HG03432 (cell line): ENCODE results near the gene ZSWIM4.

Source experiments
- ATAC-seq: cut with Tn5 transposase; IDR thresholded peaks from one replicate; pipeline ENCODE4 v1.9.1; 2021; ENCODE audit warnings: mild to moderate bottlenecking, moderate library complexity; ENCODE audit not compliant: unreplicated experiment

The ZSWIM4 gene

GRCh38 chr19:13807421-13808021 is 12.3 kb downstream of the ZSWIM4 start:
- ATAC-seq: no peak

DNA sequence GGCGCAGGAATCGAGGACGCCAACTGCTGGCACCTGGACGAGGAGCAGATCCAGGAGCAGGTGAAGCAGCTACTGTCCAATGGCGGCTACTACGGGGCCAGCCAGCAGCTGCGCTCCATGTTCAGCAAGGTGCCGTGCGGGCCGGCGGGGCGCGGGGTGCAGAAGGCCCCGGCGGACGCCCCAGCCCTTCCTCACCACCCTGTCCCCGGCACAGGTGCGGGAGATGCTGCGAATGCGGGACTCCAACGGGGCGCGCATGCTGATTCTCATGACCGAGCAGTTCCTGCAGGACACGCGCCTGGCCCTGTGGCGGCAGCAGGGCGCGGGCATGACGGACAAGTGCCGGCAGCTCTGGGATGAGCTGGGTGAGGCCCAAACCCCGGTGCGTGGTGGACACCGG is 13.6 kb downstream of the ZSWIM4 start:
- ATAC-seq: no peak

DNA sequence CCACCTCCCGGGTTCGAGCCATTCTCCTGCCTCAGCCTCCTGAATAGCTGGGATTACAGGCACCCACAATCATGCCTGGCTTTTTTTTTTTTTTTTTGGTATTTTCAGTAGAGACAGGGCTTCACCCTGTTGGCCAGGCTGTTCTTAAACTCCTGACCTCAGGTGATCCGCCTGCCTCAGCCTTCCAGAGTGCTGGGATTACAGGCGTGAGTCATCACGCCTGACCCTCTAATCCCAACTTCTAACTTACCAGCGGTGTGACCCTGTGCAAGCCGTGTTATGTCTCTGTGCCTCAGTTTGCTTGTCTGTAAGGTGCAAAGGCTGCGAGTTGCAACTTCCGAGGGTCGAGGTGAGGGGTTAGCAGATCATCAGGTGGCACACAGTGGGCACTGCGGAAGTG is 17.3 kb downstream of the ZSWIM4 start:
- ATAC-seq: no peak

DNA sequence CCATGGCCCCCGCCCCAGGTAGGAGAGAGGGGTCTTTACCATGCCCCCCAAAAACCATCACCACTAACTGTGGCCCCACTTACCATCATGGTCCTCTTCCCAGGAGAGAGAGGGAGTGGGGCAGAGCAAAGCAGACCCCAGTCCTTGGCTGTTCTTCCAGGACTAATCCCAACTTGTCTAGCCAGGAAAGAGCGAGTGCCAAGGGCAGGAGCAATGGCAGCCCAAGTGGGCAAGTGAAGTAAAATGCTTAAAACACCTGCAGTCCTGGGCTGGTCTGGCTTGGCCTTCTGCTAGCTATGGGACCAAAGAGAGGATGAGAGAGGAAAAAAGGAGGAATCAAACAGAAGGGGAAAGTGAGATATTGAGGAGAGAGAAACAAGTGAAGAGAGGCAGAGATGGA is 17.9 kb downstream of the ZSWIM4 start:
- ATAC-seq: no peak

- no peak for ATAC-seq
Observed at GRCh38 chr19:13814550-13814949, 19.3 kb downstream of the ZSWIM4 start.

DNA sequence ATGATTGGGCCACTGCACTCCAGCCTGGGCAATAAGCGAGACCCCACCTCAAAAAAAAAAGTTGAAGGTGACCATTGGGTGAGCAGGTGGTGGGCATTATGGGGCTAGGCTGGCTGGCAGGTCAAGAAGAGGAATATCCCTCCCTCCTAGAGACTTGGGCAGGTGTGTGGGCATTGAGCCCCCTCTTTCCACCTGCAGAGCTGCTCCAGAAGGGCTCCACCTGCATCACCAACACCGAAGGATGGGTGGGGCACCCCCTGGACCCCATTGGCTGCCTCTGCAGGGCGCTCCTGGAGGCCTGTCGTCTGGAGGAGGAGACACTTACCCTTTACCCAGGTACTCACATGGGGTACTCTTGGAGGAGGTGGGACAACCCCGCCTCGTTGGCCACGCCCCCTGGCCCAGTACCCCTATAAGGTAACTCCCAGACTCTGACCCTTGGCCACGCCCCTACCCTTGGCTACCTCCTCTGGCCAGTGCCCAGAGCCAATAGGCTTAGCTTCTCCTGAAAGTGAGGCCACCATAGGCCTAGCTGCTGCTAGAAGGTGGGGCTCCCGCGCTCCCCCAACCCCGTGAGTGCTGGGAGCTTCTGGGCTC is 21.9 kb downstream of the ZSWIM4 start:
- ATAC-seq: no peak

GRCh38 chr19:13817615-13818371 is 22.6 kb downstream of the ZSWIM4 start:
- ATAC-seq: no peak

DNA sequence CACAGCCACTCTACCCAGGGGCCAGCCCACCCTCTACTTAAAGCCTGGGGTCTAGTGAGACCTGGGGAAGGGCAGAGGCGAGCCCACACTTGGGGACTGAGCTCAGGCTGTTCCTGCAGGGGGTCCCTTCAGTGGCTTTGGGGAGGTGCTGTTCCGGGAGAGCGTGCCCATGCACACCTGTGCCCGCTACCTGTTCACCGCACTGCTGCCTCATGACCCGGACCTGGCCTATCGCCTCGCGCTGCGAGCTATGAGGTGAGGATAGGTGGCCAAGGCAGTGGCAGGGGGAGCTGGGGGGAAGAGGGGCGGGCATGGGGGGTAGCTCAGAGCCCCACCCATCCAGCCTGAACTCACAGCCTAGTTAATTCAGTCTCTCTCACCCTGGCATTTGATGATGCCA is 24.0 kb downstream of the ZSWIM4 start:
- no peak for ATAC-seq

- no peak for ATAC-seq
Observed at GRCh38 chr19:13821292-13821691, 26.0 kb downstream of the ZSWIM4 start.

GRCh38 chr19:13823256-13823655 is 28.0 kb downstream of the ZSWIM4 start:
- no peak for ATAC-seq

DNA sequence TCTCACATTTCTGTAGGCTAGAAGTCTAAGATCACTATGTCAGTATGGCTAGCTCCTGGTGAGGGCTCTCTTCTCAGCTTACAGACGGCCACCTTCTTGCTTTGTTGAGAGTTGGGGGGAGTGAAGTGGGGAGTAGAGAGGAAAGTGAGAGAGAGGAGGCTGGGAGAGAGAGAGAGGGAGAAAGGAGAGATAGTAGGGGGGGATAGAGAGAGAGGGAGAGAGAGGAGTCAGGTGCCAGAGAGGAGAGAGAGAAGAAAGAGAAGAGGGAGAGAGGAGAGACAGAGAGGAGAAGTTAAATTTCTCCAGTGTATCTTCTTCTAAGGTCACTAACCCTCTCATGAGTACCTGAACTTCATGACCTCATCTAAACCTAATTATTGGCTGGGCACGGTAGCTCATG is 28.7 kb downstream of the ZSWIM4 start:
- no peak for ATAC-seq

DNA sequence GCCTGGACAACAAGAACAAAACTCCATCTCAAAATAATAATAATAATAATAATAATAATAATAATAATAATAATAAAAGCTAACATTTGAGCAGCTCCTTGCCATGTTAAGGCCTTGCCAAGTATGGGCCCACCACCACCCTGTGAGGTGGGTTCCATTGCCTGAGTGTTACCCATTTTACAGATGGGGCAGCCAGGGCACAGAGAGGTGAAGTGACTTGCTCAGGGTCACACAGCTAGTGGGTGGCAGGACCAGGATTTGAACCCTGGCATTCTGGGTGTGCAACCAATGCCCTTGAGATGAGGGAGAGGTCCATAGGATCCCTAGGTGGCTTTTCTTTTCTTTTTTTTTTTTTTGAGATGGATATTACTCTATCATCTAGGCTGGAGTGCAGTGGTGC is 29.5 kb downstream of the ZSWIM4 start:
- no peak for ATAC-seq

GRCh38 chr19:13825489-13826441 is 30.5 kb downstream of the ZSWIM4 start:
- ATAC-seq: no peak

DNA sequence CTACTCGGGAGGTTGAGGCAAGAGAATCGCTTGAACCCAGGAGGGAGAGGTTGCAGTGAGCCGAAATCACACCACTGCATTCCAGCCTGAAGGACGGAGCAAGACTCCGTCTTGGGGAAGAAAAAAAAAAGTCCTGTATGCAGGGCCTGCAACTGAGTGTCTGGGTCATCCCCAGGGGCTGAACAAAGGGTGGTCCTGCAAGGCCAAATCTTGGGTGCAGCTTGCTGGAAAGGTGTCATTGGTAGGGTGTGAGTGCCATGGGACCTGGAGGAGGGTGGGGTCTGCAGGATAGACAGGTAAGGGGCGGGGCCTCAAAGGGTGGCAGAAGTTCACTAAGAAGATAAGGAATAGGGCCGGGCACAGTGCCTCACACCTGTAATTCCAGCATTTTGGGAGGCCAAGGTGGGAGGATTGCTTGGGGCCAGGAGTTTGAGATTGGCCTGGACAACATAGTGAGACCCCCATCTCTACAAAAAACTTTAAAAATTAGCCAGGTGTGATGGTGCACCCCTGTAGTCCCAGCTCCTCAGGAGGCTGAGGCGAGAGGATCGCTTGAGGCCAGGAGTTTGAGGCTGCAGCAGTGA is 31.5 kb downstream of the ZSWIM4 start:
- ATAC-seq: no peak

GRCh38 chr19:13827656-13828055 is 32.4 kb downstream of the ZSWIM4 start:
- ATAC-seq: no peak

DNA sequence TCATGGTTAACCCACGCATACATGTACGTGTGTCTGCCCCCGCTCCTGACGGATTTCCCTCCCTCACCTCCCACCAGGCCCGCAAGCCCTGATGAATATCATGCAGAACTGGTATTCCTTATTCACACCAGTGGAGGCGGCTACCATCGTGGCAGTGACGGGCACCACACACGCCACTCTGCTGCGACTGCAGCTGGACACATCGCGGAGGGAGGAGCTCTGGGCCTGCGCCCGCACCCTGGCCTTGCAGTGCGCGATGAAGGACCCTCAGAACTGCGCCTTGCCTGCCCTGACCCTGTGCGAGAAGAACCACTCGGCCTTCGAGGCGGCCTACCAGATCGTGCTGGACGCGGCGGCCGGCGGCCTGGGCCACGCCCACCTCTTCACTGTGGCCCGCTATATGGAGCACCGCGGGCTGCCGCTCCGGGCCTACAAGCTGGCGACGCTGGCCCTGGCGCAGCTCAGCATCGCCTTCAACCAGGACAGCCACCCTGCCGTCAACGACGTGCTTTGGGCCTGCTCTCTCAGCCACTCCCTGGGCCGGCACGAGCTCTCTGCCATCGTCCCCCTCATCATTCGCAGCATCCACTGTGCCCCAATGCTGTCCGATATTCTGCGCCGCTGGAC is 35.0 kb downstream of the ZSWIM4 start:
- no peak for ATAC-seq

DNA sequence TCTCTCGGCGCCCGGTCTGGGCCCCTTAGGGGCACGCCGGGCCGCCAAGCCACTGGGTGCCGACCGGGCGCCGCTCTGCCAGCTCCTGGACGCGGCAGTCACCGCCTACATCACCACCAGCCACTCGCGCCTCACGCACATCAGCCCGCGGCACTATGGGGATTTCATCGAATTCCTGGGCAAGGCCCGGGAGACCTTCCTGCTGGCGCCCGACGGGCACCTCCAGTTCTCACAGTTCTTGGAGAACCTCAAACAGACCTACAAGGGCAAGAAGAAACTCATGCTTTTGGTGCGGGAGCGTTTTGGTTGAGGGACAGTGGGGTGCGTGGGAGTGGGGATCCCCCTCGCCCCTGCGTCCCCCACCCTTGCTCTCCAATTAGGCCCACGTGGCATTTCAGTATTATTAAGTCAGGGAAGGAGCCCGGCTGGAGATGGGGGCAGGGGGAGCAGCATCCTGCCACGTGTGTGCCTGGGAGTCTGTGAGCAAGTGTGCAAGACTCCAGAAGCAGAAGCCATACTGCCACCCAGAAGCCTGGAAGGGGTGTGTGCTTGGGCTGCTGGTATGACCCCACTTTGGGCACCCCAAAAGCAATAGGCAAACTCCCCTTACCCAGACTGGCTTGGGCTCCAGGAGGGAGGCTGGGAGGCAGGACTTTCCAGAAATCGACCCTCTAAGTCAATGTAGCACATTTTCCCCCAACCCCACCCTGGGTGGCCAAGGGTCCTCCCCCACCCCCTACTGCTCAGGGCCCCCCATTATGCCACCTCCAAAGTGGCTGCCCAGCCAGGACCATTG is 35.7 kb downstream of the ZSWIM4 start:
- no peak for ATAC-seq

DNA sequence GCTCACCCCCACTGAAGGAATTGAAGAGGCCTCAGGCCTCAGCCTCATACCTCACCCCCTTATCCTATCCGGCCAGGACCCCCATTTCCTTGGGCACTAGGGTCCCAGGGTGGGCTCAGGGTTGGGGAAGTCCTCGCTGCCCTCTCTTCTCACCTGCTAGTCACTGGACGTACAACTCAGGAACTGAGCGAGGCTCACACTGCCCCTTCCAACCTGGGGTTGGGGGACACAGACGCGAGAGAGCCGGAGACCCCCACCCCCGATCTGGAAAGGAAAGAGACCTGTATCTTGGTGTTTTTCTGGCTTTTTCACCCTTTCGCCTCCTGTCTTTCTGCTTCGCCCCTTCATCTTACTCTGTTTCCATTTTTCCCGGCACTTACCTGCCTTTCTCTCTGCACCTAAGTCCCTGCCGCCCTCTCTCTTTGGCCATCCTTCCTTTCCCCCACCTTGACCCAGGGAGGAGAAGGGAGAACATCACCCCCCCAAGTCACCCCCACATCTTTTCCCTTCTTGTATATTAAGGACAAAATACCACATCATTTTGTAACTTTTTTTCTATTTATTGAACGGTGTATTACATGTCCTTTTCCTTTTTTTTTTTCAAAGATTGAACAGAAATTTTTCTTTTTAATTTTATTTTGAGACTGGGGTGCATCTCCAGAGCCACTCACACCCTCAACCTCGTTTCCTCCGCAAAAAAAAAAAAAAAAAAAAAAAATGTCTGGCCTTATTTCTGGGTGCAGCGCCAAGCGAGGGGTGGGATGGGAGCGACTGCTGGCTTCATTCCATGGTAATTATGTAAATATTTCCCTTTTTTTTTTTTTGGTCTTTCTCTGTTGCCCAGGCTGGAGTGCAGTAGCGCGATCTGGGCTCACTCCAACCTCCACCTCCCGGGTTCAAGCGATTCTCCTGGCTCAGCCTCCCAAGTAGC is 36.6 kb downstream of the ZSWIM4 start:
- ATAC-seq: no peak
